GM19193 (cell line): ENCODE data around the gene MIEF2.

Experiments used
- POLR2A ChIP-seq: IDR thresholded peaks from 4 replicates; pipeline ENCODE4 v1.6.1; 2011; ENCODE audit not compliant: insufficient read depth, insufficient read length; ENCODE audit errors: extremely low read depth

Gene MIEF2

GRCh38 chr17:18246880-18247612 is 13.4 kb upstream of the MIEF2 start:
- TF ChIP-seq POLR2A, result no peak

- TF ChIP-seq POLR2A, result no peak
These were observed 12.9 kb upstream of the MIEF2 start for GRCh38 chr17:18247613-18248001.

- TF ChIP-seq POLR2A, result no peak
These were observed 12.1 kb upstream of the MIEF2 start for GRCh38 chr17:18248300-18248731.

GRCh38 chr17:18248811-18249210 is 11.7 kb upstream of the MIEF2 start:
- no peak for TF ChIP-seq POLR2A

- TF ChIP-seq POLR2A, result no peak
These were observed 10.2 kb upstream of the MIEF2 start for GRCh38 chr17:18250259-18250658.

- no peak for TF ChIP-seq POLR2A
These were observed 9.8 kb upstream of the MIEF2 start for GRCh38 chr17:18250708-18251107.

- TF ChIP-seq POLR2A, result no peak
These were observed 9.3 kb upstream of the MIEF2 start for GRCh38 chr17:18251204-18251603.

GRCh38 chr17:18252160-18252559 is 8.3 kb upstream of the MIEF2 start:
- TF ChIP-seq POLR2A, result no peak

GRCh38 chr17:18253187-18253884 is 7.1 kb upstream of the MIEF2 start:
- no peak for TF ChIP-seq POLR2A

GRCh38 chr17:18253947-18254821 is 6.3 kb upstream of the MIEF2 start:
- no peak for TF ChIP-seq POLR2A

- TF ChIP-seq POLR2A, result no peak
These were observed 5.4 kb upstream of the MIEF2 start for GRCh38 chr17:18254888-18255649.

GRCh38 chr17:18256351-18256750 is 4.1 kb upstream of the MIEF2 start:
- no peak for TF ChIP-seq POLR2A

GRCh38 chr17:18256776-18257175 is 3.7 kb upstream of the MIEF2 start:
- no peak for TF ChIP-seq POLR2A

- TF ChIP-seq POLR2A, result no peak
These were observed 3.0 kb upstream of the MIEF2 start for GRCh38 chr17:18257268-18257981.

- no peak for TF ChIP-seq POLR2A
These were observed 2.5 kb upstream of the MIEF2 start for GRCh38 chr17:18257982-18258355.
